SU-DHL-6 (cell line): ENCODE results near the gene CRMP1.

Experiments
- EZH2phosphoT487 ChIP-seq: fragments of 200-600 bp; sonication (generic), shearing (Covaris generic); conservative IDR thresholded peaks from 2 replicates; pipeline ENCODE4 v1.6.1; 2018; ENCODE audit warnings: mild to moderate bottlenecking, antibody characterized with exemption, low read length, moderate library complexity, mixed read lengths
- TF ChIP-seq, protein P1 (sequence below): fragments of 200-600 bp; sonication (generic); IDR thresholded peaks from one replicate; pipeline ENCODE4 v1.5.1; 2017; ENCODE audit warnings: antibody characterized with exemption, mild to moderate bottlenecking, low read length, moderate library complexity; ENCODE audit not compliant: insufficient read depth, poor library complexity, severe bottlenecking

DNA sequence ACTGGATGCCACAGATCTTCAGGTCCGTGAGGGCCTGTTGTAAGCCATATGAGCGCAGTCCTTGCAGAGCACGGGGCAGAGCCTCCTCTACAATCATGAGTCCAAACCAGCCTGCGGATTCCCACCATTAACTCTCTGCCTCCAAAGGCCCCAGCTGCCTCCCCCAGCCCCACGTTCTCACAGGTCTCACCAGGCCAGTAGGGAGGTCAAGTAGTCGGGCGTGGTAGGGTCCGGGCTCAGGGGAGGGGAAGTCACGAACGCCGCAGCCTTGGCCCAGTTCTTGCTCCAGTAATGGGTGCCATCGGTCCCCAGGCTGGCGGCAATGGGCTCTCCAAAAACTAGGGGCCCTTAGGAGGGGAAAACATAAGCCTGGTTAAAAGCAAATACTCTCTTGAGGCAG, 53.6 kb downstream of the CRMP1 start:
- TF ChIP-seq, protein P1, sequence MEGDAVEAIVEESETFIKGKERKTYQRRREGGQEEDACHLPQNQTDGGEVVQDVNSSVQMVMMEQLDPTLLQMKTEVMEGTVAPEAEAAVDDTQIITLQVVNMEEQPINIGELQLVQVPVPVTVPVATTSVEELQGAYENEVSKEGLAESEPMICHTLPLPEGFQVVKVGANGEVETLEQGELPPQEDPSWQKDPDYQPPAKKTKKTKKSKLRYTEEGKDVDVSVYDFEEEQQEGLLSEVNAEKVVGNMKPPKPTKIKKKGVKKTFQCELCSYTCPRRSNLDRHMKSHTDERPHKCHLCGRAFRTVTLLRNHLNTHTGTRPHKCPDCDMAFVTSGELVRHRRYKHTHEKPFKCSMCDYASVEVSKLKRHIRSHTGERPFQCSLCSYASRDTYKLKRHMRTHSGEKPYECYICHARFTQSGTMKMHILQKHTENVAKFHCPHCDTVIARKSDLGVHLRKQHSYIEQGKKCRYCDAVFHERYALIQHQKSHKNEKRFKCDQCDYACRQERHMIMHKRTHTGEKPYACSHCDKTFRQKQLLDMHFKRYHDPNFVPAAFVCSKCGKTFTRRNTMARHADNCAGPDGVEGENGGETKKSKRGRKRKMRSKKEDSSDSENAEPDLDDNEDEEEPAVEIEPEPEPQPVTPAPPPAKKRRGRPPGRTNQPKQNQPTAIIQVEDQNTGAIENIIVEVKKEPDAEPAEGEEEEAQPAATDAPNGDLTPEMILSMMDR, result no peak
- TF ChIP-seq EZH2phosphoT487, result no peak
